Nephron (organoid): ENCODE results near the gene TGFB2.

ENCODE experiments used
- H3K27ac Mint-ChIP-seq, 3 experiments: 2 replicates each; pipeline ENCODE4 v1.8.0; 2020; ENCODE audit warnings: mixed read lengths in 3 of 3, mild to moderate bottlenecking in 2 of 3, moderate library complexity in 1 of 3
- H3K27me3 Mint-ChIP-seq: 2 replicates; pipeline ENCODE4 v1.8.0; 2021; ENCODE audit warnings: low read depth, mild to moderate bottlenecking, moderate library complexity, mixed read lengths
- H3K36me3 Mint-ChIP-seq: 2 replicates; pipeline ENCODE4 v1.8.0; 2020; ENCODE audit warnings: low read depth, mixed read lengths
- H3K4me1 Mint-ChIP-seq: 2 replicates; pipeline ENCODE4 v1.8.0; 2020; ENCODE audit warnings: mixed read lengths
- H3K4me3 Mint-ChIP-seq, 3 experiments: 2 replicates each; pipeline ENCODE4 v1.8.0; 2020; ENCODE audit warnings: mild to moderate bottlenecking in 3 of 3, mixed read lengths in 3 of 3, moderate library complexity in 2 of 3
- H3K9me3 Mint-ChIP-seq: 2 replicates; pipeline ENCODE4 v1.8.0; 2020; ENCODE audit warnings: mixed read lengths
- TF ChIP-seq, protein P1 (sequence below), 3 experiments: fragments of 200-600 bp; sonication (generic); IDR thresholded peaks; one replicate each; pipeline ENCODE4 v1.5.0; 2021; ENCODE audit warnings: antibody characterized with exemption in 3 of 3; ENCODE audit not compliant: unreplicated experiment in 3 of 3

The TGFB2 gene

GRCh38 chr1:218463194-218464156 is 118.3 kb downstream of the TGFB2 start:
- Mint-ChIP-seq H3K4me3 (no peak overlapping the region), H3K27me3 (no peaks in the 10 kb centered on the region), H3K4me1 (peaks cover 76% of the 10 kb centered on the region), H3K9me3 (no peaks in the 10 kb centered on the region), H3K36me3 (no peaks in the 10 kb centered on the region), H3K27ac (peak overlapping the region; percentile 70 to 96 (median 73))
- TF ChIP-seq, protein P1, sequence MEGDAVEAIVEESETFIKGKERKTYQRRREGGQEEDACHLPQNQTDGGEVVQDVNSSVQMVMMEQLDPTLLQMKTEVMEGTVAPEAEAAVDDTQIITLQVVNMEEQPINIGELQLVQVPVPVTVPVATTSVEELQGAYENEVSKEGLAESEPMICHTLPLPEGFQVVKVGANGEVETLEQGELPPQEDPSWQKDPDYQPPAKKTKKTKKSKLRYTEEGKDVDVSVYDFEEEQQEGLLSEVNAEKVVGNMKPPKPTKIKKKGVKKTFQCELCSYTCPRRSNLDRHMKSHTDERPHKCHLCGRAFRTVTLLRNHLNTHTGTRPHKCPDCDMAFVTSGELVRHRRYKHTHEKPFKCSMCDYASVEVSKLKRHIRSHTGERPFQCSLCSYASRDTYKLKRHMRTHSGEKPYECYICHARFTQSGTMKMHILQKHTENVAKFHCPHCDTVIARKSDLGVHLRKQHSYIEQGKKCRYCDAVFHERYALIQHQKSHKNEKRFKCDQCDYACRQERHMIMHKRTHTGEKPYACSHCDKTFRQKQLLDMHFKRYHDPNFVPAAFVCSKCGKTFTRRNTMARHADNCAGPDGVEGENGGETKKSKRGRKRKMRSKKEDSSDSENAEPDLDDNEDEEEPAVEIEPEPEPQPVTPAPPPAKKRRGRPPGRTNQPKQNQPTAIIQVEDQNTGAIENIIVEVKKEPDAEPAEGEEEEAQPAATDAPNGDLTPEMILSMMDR (IDR thresholded peaks at IDR 0.05; ENCODE audit: unreplicated experiment in 3 of 3): no peak

GRCh38 chr1:218464871-218465270 is 119.7 kb downstream of the TGFB2 start:
- Mint-ChIP-seq H3K4me1 (peaks cover 64% of the 10 kb centered on the region), H3K27me3 (no peaks in the 10 kb centered on the region), H3K4me3 (no peak overlapping the region)

GRCh38 chr1:218466341-218467010 is 121.3 kb downstream of the TGFB2 start:
- H3K9me3 Mint-ChIP-seq: no peaks in the 10 kb centered on the region
- no peaks in the 10 kb centered on the region for H3K27me3 Mint-ChIP-seq
- no peak overlapping the region for H3K4me3 Mint-ChIP-seq
- peak overlapping the region in 2 of 3 experiments; percentile 22 to 46 for H3K27ac Mint-ChIP-seq
- H3K4me1 Mint-ChIP-seq: peaks cover 48% of the 10 kb centered on the region
- TF ChIP-seq, protein P1 (IDR thresholded peaks at IDR 0.05; ENCODE audit: unreplicated experiment in 3 of 3): no peak
- H3K36me3 Mint-ChIP-seq: no peaks in the 10 kb centered on the region

More at GRCh38 chr1:218464871-218465270, 119.7 kb downstream of the TGFB2 start:
- peak overlapping the region in 1 of 3 experiments; percentile 13 for H3K27ac Mint-ChIP-seq
- no peaks in the 10 kb centered on the region for H3K36me3 Mint-ChIP-seq
- TF ChIP-seq, protein P1 (IDR thresholded peaks at IDR 0.05; ENCODE audit: unreplicated experiment in 3 of 3): no peak
- no peaks in the 10 kb centered on the region for H3K9me3 Mint-ChIP-seq

DNA sequence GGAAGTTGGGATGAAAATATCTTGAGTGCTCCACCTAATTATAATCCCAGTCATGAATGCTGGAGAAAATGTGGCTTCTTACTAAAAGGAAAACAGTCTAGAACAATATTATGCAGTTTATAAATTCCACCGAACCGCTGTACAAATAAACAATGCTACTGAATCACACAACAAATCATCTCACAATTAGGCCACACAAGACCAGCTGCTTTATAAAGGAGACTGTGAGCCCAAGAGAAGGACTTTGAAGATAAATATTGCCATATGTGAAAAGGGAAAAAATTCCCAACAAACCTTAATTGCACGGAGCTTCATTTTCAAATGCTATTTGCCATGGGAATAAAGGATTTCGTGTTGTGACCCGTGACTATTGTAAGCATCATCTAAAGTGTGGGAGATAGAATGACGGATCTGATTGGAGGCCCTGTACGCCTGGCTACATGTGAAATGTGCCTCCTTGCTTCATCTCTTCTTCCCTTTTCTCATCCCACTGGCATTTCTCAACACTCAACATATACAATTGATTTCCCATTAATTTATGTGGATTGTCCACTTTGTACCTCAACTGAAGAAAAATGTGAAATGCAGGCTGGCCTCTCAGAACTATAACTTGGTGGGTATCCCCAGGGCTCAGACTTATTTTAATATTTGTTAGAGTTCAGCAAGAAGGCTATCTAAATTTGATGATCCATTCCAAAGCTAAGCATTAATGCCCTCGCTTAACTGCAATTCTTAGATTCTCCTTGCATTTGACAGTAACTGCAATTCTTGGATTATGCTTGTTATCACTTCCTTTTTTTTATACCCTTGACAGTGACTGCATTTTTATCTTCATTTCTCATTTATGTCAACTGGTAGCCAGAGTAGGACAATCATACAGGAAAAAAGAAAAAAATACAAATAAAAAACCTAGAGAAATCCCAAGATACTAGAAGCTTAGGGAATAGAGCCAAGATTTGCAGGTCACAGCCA is 122.3 kb downstream of the TGFB2 start:
- no peak overlapping the region for H3K4me3 Mint-ChIP-seq
- H3K9me3 Mint-ChIP-seq: no peaks in the 10 kb centered on the region
- TF ChIP-seq, protein P1 (IDR thresholded peaks at IDR 0.05; ENCODE audit: unreplicated experiment in 3 of 3): no peak
- peaks cover 39% of the 10 kb centered on the region for H3K4me1 Mint-ChIP-seq
- no peaks in the 10 kb centered on the region for H3K36me3 Mint-ChIP-seq
- peak overlapping the region; percentile 22 to 46 (median 22) for H3K27ac Mint-ChIP-seq
- no peaks in the 10 kb centered on the region for H3K27me3 Mint-ChIP-seq

GRCh38 chr1:218468711-218469110 is 123.6 kb downstream of the TGFB2 start:
- Mint-ChIP-seq H3K4me1 (peaks cover 25% of the 10 kb centered on the region), H3K36me3 (no peaks in the 10 kb centered on the region), H3K27ac (no peak overlapping the region), H3K4me3 (no peak overlapping the region), H3K27me3 (no peaks in the 10 kb centered on the region), H3K9me3 (no peaks in the 10 kb centered on the region)
- TF ChIP-seq, protein P1 (IDR thresholded peaks at IDR 0.05; ENCODE audit: unreplicated experiment in 3 of 3): no peak
